ENCODE measurements around the gene ADIPOR1.
"Not testable (repeated sequence)": the region's sequence is repeated elsewhere in the genome, so short reads cannot be mapped to it uniquely, and the experiment has no call there.

ADIPOR1 gene, protein sequence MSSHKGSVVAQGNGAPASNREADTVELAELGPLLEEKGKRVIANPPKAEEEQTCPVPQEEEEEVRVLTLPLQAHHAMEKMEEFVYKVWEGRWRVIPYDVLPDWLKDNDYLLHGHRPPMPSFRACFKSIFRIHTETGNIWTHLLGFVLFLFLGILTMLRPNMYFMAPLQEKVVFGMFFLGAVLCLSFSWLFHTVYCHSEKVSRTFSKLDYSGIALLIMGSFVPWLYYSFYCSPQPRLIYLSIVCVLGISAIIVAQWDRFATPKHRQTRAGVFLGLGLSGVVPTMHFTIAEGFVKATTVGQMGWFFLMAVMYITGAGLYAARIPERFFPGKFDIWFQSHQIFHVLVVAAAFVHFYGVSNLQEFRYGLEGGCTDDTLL

DNA sequence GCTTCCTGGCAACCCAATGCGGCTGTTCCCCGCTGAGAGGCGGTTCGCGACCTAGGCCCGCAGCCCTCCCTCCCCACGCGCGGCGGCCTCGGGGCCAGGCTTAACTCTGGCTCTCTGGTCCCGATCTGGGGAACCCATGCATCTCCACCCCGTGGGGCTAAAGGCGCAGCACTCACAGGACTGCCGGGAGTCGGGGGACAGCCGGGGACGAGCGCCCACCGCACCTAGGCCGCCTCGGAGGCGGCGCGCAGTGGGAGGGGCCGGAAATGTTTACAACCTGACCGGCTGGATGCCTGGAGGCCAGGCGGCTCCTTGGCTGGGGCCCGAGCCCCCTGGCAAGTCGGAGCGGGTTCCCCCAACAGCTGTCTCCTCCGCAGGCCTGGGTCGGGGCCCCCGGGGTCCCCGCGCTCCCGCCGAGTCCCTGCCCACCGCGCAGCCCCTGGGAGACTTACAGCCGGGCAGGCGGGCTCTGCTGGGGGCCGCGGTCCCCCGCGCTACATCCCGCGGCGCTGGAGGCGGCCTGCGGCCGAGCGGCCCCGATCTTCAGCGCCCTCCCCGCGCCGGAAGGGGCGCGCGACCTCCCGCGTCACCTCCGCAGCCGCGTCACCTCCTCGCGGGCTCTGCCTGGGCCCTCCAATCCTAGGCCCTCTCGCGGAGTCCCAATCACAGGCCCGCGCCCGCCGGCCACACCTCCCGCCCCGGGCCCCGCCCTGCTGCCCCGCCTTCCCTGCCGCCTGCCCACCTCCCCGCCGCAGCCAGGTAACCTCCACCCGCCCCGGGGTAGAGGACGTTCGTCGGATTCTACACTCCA is at the start of gene ADIPOR1:
Gene ADIPOR1 (minus strand): TSS at position 580 of the 811 bp plus-strand sequence. CDS start 7,242 bp downstream, outside the sequence.
- DNase-seq (ENCODE audit: low read depth), result peak; percentile 89

DNA sequence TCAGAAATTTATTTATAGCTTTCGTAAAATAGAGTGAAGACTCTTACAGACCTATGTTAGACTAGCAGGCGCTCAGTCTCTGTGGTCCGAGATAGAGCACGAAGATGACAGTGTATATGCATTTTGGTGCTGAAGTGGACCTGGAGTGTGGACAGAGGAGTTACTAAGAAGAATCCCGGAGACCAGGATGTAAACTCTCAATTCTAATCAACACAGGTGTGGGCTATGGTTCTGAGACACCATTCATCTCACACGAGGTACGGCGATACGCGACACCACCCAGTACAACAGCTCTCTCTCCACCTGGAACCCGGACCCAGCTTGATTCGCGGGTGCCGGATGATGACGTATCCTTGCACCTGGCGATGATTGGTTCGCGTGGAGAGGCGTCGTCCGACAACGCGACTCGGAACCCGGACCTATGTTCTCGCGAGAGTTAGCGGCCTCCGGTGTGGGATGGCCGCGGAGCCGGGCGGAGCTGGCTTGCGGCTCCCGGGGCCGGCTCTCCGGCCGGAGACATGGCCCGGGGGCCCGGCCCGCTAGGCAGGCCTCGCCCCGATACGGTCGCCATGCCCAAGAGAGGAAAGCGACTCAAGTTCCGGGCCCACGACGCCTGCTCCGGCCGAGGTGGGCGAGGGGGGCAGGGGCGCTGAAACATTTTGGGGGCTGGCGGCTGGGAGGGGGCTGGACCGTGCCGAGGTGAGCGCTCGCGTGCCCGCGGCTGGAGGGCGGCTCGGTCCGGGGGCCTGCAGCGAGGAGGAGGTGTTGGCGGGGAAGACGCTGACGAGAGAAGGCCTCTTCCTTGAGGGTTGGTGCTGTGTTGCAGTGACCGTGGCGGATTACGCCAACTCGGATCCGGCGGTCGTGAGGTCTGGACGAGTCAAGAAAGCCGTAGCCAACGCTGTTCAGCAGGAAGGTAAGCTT is 49.1 kb upstream of the ADIPOR1 start, which contains the start of gene TMEM183A:
Gene TMEM183A (plus strand): TSS at position 427 of the 924 bp plus-strand sequence. CDS start 92 bp downstream, at position 519.
- peak; percentile 88 for DNase-seq (ENCODE audit: low read depth)

DNA sequence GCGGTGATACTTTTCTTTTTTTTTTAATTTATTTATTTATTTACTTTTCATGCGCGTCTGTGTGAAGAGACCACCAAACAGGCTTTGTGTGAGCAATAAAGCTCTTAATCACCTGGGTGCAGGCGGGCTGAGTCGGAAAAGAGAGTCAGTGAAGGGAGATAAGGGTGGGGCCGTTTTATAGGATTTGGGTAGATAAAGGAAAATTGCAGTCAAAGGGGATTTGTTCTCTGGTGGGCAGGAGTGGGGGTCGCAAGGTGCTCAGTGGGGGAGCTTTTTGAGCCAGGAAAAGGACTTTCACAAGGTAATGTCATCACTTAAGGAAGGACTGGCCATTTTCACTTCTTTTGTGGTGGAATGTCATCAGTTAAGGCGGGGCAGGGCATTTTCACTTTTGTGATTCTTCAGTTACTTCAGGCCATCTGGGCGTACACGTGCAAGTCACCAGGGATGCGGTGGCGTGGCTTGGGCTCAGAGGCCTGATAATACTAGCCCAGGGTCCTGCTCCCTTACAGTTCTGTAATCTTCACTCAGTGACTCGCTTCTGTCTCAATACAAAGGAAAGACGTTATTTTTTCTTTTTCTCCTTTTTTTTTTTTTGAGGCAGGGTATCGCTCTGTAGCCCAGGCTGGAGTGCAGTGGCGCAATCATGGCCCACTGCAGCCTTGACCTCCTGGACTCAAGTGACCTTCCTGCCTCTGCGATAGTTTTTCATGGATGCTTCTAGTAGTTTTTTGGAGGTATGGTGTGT is 47.5 kb upstream of the ADIPOR1 start:
- DNase-seq (ENCODE audit: low read depth), result not testable (repeated sequence)

DNA sequence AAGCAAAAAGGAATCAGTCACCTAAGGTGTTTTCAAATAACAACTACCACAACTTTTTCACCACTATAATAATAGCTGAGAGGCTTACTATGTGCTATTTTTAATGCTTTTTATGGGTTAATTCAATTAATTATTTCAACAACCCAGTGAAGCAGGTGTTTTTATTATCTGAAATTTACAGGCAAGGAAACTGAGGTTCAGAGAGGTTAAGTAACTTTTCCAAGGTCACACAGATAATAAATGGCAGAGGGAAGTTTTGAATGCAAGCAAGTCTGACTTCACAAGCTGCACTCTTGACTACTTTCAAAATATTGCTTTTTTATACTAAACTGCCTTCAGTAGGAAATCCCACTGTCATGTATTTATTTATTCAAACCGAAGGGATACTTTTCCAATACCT is 44.8 kb upstream of the ADIPOR1 start:
- DNase-seq (ENCODE audit: low read depth), result no peak

DNA sequence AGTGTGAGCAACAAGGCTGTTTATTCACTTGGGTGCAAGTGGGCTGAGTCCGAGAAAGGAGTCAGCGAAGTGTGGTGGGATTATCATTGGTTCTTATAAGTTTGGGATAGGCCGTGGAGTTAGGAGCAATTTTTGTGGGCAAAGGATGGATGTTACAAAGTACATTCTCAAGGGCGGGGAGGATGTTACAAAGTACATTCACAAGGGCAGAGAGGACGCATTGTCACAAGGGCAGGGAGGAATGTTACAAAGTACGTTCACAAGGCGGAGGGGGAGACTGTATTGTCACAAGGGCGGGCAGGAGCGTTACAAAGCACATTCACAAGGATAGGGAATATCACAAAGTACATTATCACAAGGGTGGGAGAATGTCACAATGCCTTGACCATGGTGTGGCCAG is 43.9 kb upstream of the ADIPOR1 start:
- no peak for DNase-seq (ENCODE audit: low read depth)

DNA sequence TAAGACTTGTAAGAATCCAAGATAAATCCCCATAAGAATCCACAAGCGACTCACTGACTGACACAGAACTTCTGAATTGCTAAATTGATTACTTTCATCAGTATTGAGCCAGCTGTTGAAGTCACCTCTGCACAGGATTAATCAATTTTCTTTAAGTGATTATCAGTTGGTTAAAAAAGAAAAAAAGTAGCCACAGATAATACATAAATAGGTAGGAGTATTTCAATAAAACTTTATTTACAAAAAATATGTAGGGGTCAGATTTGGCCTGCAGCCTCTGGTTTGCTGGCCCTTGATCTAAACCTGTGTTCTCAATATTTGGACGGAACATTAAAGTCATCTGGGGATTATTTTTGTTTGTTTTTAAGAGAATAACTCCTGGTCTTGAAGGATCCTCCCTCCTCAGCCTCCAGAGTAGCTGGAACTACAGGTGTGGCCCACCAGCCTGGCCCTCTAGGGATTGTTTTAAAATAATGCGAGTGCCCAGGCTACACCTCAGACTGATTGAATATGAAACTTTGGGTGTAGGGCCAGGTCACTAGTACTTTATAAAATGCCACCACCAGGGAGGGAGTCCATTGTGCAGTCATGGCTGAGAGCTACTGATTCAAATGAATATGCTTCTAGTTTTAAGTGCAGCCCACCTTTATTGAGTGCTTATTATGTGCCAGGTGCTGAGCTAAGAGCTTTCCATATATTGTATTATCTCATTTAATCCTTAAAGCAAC is 42.3 kb upstream of the ADIPOR1 start:
- no peak for DNase-seq (ENCODE audit: low read depth)

DNA sequence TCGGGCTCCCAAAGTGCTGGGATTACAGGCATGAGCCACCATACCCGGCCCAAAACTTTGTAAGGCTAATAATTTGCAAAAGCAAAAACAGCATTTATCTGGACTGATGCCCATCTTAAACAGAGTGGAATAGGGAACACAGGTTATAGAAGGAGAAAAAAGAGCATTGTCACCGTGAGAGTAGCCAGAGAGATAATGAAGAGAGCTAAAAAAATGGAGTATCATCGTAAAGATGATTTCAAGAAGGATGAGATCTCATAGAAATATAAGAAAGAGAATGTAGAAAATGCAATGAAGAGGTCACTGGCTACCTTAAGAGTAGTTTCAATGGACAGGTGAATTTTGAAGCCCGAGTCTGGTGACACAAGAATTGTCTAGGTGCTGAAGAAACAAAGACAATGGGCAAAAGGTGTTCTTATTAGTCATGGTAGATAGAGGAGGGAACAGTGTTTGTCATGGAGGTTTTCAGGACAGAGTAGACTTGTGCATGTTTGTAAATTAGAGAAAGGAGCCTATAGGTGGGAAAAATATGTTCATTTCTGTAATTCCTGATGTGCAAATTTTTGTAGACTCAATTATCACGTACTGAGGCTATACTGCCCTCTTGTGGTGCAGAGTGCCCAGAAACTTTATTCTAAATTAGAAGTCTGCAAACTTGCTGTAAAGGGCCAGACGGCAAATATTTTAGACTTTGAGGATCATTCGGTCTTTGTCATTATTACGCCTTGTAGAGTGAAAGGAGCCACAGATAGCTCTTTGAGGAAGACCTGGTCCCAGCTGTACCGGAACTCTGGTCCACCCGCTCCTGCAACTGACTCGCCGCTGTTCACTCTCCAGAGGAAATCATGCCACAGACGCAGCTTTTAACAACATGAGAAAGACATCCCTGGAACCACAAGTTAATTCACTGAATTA is 41.0 kb upstream of the ADIPOR1 start:
- peak; percentile 39 for DNase-seq (ENCODE audit: low read depth)

DNA sequence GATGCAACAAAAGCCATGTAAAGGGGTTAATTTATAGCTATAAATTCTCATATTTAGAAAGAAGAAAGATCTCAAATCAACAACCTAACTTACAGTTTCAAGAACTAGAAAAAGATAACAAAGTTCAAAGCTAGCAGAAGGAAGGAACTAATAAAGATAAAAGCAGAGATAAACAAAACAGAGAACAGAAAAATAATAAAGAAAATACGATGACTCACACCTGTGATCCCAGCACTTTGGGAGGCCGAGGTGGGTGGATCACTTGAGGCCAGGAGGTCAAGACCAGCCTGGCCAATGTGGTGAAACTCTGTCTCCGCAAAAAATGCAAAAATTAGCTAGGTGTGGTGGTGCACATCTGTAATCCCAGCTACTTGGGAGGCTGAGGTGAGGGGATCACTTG is 36.6 kb upstream of the ADIPOR1 start:
- DNase-seq (ENCODE audit: low read depth), result no peak

DNA sequence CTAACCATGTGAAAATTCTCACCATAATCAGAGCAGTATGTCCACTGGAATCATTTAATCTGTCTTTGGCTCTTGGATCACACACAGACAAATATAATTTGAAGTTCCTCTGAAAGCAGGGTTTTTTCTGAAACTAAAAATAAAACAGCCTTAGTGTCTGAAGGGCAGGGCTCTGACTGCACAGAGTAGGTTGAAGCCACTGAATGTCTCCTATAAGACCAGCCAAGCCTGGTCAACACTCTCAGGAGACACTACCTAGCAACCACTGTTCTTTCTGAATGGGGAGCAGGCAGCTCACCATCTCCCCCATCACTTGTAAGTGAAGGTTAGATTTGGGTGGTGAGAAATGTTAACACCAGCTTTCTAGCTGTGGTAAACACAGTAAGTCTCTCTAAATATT is 33.0 kb upstream of the ADIPOR1 start:
- DNase-seq (ENCODE audit: low read depth), result no peak

DNA sequence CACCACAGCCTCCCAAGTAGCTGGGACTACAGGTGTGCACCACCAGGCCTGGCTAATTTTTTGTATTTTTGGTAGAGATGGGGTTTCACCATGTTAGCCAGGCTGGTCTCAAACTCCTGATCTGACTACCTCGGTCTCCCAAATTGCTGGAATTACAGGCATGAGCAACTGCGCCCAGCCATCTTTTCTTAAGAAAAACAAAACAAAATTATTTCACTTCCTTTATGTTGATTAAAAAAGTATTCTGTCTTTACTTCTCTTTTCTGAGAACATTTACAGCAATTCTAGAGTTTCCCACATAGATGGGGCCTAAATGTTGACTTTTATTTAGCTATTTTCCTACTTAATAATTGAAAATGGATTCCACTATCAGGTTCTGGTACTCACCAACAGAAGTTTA is 31.8 kb upstream of the ADIPOR1 start:
- no peak for DNase-seq (ENCODE audit: low read depth)

DNA sequence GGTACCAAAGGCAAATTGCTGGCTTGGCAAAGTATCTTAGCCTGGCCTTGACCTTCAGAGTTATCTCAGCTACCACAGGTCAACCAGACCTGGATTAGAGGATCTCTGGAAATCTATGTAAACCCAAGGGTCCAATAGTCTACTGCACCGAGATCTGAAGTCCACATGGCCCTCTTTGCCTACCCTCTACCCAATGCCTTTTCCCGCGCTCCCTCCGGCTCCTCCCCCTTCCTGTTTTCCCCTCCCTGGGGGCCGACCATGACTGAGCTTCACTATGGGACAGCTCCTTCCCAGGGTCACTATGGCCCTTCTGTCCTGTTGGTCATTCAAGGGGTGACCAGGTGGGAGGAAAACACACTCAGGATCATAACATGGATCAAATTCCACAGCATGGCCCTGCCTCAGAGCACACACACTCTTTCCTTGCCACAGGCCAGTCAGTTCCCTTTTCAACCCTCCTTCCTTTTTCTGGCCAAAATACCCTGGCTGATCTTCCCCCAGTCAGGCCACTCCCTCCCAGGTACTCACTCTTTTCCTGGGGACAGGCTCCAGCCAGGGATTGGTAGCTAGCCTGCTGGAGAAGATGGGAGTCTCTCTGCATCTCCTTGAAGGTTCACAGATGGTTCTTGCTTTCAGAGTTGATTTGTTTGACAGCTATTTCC is 29.9 kb upstream of the ADIPOR1 start:
- no peak for DNase-seq (ENCODE audit: low read depth)

DNA sequence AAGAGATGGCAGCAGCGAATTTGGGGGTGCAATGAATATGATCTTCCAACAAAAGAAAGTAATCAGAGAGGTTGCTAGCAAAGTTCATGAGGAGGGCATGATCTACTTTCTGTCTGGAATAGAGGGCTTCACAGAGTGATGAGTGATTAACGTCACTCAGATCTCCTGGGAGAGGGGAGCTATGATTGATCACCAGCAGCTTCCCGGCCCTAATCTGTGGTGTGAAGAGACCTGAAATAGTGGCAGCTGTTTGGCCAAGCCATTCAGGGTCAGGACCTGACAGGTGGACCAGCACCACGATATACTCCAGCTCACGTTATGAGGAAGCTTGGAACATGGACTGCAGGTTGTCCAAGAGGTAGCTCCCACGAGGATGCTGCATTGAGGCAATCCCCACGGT is 29.1 kb upstream of the ADIPOR1 start:
- no peak for DNase-seq (ENCODE audit: low read depth)

DNA sequence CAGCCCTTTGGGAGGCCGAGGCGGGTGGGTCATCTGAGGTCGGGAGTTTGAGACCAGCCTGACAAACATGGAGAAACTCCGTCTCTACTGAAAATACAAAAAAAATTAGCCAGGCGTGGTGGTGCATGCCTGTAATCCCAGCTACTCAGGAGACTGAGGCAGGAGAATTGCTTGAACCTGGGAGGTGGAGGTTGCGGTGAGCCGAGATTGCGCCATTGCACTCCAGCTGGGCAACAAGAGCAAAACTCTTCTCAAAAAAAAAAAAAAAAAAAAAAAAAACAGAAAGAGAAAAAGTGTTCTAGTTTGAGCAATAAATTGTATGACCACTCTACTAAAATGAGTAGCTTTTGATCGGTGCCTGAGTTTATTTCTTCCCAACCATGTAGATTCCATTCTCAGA is 28.0 kb upstream of the ADIPOR1 start:
- not testable (repeated sequence) for DNase-seq (ENCODE audit: low read depth)

DNA sequence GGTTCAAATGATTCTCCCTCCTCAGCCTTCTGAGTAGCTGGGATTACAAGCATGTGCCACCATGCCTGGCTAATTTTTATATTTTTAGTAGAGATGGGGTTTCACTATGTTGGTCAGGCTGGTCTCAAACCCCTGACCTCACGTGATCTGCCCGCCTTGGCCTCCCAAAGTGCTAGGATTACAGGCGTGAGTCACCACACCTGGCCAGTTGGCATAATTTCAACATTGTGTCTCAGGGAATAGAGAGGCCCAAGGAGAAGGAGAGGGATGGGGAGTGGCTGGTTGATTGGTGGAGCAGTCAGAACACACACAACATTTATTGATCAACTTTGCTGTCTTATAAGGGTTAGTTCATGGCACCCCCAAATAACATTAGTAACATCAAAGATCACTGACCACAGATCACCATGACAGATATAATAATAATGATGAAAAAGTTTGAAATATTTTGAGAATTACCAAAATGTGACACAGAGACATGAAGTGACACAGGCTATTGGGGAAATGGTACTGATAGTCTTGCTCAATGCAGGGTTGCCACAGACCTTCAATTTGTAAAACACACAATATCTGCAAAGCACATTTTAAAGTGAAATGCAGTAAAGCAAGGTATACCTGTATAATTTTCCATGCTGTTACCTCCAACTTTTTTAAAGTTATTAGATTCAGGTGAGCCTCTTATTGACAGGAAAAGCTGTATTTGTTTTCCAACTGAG is 24.8 kb upstream of the ADIPOR1 start:
- no peak for DNase-seq (ENCODE audit: low read depth)

DNA sequence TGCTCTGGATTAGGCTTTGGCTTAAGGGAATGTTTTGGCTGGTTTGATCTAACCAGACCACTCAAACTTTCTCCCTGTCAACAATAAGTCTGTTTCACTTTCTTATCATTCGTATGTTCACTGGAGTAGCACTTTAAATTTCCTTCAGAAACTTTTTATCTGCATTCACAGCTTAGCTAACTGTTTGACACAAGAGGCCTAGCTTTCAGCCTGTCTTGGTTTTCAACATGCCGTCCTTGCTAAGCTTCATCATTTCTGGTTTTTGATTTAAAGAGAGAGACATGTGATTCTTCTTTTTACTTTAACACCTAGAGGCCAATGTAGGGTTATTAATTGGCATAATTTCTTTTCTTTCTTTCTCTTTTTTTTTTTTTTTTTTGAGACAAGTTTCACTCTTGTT is 23.8 kb upstream of the ADIPOR1 start:
- no peak for DNase-seq (ENCODE audit: low read depth)

DNA sequence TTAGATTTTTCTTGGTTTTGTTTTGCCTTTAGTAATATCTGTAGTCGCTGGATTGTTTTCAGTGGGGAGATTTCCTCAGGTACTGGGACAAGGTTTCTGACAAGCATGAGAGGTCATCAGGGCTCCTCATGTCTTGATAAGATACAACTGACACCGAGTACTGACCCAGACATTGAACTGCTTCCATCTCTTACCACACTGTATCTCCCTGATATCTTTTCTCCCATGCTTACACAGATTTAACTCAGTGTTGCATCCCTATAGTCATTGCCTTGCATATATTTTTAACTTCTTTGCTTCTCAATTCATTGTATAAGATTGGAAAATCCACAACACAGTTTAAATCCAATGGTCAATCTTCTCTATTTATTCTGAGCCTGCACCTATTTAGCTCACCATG is 21.3 kb upstream of the ADIPOR1 start:
- DNase-seq (ENCODE audit: low read depth), result no peak

DNA sequence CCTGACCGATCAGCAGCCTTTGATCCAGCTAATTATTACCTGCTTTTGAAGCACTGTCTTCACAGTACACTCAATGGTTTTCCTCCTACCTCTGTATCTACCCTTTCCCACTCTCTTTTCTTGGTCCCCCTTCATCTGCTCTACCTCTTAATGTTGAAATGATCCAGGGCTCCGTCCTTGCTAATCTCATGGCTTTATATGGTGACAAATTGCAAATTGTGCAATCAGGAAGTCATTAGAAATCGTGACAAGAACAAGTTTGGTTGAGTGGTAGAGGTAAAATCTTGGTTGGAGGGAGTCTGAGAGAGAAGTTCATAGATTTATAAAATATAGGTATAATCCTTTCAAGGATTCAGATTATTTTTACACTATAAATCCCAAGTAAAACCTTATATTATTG is 18.5 kb upstream of the ADIPOR1 start:
- DNase-seq (ENCODE audit: low read depth), result no peak

DNA sequence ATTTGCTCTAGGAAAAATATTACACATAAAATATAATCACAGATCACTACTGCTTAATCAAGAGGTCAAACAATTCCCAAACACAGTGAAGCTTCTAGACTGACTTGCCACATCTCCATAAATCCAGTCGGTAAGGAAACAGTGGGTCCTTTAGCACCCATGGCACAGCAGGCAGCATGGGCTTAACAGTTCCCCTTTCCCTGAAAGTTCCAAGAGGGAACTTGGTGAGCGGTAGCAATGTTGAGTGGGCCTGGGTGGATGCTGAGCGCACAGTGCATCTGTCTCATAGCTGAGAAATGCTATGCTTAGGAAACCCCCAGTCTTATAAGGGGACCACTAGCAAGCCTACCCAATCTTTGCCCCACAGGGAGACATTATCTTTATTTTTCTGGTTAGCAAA is 16.7 kb upstream of the ADIPOR1 start:
- no peak for DNase-seq (ENCODE audit: low read depth)

All from stimulated activated CD8-positive, alpha-beta memory T cell treated with anti-CD3 and anti-CD28 coated beads, Interleukin-7, amount 100 ng/mL, for 24 hours (primary cell).